ENCODE data around the gene SIAH3.
"Not testable (repeated sequence)": the region's sequence is repeated elsewhere in the genome, so short reads cannot be mapped to it uniquely, and the experiment has no call there.

SIAH3 gene

GRCh38 chr13:45851171-45851921 lies at the start of gene SIAH3:
TSS of gene SIAH3 (minus strand) at chr13:45851753. CDS start at chr13:45851629, 124 bp downstream.
- DNase-seq (ENCODE audit: low read depth in 1 of 2, low spot score in 1 of 2), result no peak

- DNase-seq (ENCODE audit: low read depth in 1 of 2, low spot score in 1 of 2), result no peak
Observed at GRCh38 chr13:45899406-45899805, 47.9 kb upstream of the SIAH3 start.

- no peak for DNase-seq (ENCODE audit: low read depth in 1 of 2, low spot score in 1 of 2)
Observed at GRCh38 chr13:45897562-45897961, 46.0 kb upstream of the SIAH3 start.

GRCh38 chr13:45896285-45896684 lies 44.7 kb upstream of the SIAH3 start:
- DNase-seq (ENCODE audit: low read depth in 1 of 2, low spot score in 1 of 2), result no peak

- no peak for DNase-seq (ENCODE audit: low read depth in 1 of 2, low spot score in 1 of 2)
Observed at GRCh38 chr13:45895881-45896280, 44.3 kb upstream of the SIAH3 start.

- DNase-seq (ENCODE audit: low read depth in 1 of 2, low spot score in 1 of 2), result no peak
Observed at GRCh38 chr13:45892513-45892912, 41.0 kb upstream of the SIAH3 start.

- no peak for DNase-seq (ENCODE audit: low read depth in 1 of 2, low spot score in 1 of 2)
Observed at GRCh38 chr13:45889590-45890243, 38.2 kb upstream of the SIAH3 start.

- no peak for DNase-seq (ENCODE audit: low read depth in 1 of 2, low spot score in 1 of 2)
Observed at GRCh38 chr13:45886466-45886865, 34.9 kb upstream of the SIAH3 start.

GRCh38 chr13:45885194-45885593 lies 33.6 kb upstream of the SIAH3 start:
- DNase-seq (ENCODE audit: low read depth in 1 of 2, low spot score in 1 of 2), result no peak

- no peak for DNase-seq (ENCODE audit: low read depth in 1 of 2, low spot score in 1 of 2)
Observed at GRCh38 chr13:45882626-45883025, 31.1 kb upstream of the SIAH3 start.

- no peak for DNase-seq (ENCODE audit: low read depth in 1 of 2, low spot score in 1 of 2)
Observed at GRCh38 chr13:45881353-45881752, 29.8 kb upstream of the SIAH3 start.

GRCh38 chr13:45880242-45880641 lies 28.7 kb upstream of the SIAH3 start:
- DNase-seq (ENCODE audit: low read depth in 1 of 2, low spot score in 1 of 2), result no peak

- no peak for DNase-seq (ENCODE audit: low read depth in 1 of 2, low spot score in 1 of 2)
Observed at GRCh38 chr13:45879666-45880065, 28.1 kb upstream of the SIAH3 start.

GRCh38 chr13:45878966-45879365 lies 27.4 kb upstream of the SIAH3 start:
- no peak for DNase-seq (ENCODE audit: low read depth in 1 of 2, low spot score in 1 of 2)

GRCh38 chr13:45876781-45877180 lies 25.2 kb upstream of the SIAH3 start:
- no peak for DNase-seq (ENCODE audit: low read depth in 1 of 2, low spot score in 1 of 2)

GRCh38 chr13:45875951-45876350 lies 24.4 kb upstream of the SIAH3 start:
- no peak for DNase-seq (ENCODE audit: low read depth in 1 of 2, low spot score in 1 of 2)

GRCh38 chr13:45873491-45874325 lies 22.2 kb upstream of the SIAH3 start:
- no peak for DNase-seq (ENCODE audit: low read depth in 1 of 2, low spot score in 1 of 2)

GRCh38 chr13:45872566-45872965 lies 21.0 kb upstream of the SIAH3 start:
- DNase-seq (ENCODE audit: low read depth in 1 of 2, low spot score in 1 of 2), result no peak

GRCh38 chr13:45871201-45871600 lies 19.6 kb upstream of the SIAH3 start:
- DNase-seq (ENCODE audit: low read depth in 1 of 2, low spot score in 1 of 2), result not testable (repeated sequence)

- DNase-seq (ENCODE audit: low read depth in 1 of 2, low spot score in 1 of 2), result no peak
Observed at GRCh38 chr13:45870232-45870631, 18.7 kb upstream of the SIAH3 start.

- no peak for DNase-seq (ENCODE audit: low read depth in 1 of 2, low spot score in 1 of 2)
Observed at GRCh38 chr13:45865414-45865813, 13.9 kb upstream of the SIAH3 start.
